Transverse colon (tissue), 3 donors: ENCODE data around the gene MACROD1.

Experiments
- POLR2A ChIP-seq: fragments of 450-650 bp; IDR thresholded peaks from one replicate; pipeline ENCODE4 v1.6.1; 2016; ENCODE audit warnings: antibody characterized with exemption, mild to moderate bottlenecking, moderate library complexity
- TF ChIP-seq, protein P1 (sequence below), 5 experiments: fragments of 200-600 bp in 3 of 5; fragments of 450-650 bp in 2 of 5; sonication (generic) in 3 of 5; IDR thresholded peaks; 1 replicate in 2 of 5; 2 replicates in 3 of 5; pipeline ENCODE4 v1.5.1; 2016 to 2017; ENCODE audit warnings: antibody characterized with exemption in 5 of 5, inconsistent platforms in 3 of 5, mild to moderate bottlenecking in 2 of 5, moderate library complexity in 1 of 5

DNA sequence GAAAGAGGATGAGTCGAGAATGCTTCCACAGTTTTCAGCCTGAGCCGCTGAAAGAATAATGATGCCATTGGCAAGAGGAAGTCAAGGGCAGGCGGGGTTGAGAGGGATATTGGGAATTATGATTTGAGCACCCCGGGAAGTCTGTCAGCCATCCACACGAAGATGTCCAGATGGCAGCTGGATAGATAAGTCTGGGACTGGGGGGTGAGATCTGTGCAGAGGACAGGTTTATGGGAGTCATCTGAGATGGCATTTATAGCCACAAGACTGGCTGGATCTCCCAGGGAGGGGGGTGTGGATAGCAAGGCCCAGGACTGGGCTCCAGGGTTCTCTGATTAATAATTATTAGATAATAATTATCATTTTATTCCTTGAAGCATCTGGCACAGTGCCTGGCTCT, 15.0 kb upstream of the MACROD1 start:
- TF ChIP-seq, protein P1, sequence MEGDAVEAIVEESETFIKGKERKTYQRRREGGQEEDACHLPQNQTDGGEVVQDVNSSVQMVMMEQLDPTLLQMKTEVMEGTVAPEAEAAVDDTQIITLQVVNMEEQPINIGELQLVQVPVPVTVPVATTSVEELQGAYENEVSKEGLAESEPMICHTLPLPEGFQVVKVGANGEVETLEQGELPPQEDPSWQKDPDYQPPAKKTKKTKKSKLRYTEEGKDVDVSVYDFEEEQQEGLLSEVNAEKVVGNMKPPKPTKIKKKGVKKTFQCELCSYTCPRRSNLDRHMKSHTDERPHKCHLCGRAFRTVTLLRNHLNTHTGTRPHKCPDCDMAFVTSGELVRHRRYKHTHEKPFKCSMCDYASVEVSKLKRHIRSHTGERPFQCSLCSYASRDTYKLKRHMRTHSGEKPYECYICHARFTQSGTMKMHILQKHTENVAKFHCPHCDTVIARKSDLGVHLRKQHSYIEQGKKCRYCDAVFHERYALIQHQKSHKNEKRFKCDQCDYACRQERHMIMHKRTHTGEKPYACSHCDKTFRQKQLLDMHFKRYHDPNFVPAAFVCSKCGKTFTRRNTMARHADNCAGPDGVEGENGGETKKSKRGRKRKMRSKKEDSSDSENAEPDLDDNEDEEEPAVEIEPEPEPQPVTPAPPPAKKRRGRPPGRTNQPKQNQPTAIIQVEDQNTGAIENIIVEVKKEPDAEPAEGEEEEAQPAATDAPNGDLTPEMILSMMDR (IDR thresholded peaks at IDR 0.05), result no peak
- TF ChIP-seq POLR2A, result no peak
